CD14-positive monocyte (primary cell): Measurements from ENCODE around the gene KLHL42. TPM values are rescaled to one million over a fixed set of nuclear protein-coding genes. Genes with fewer than 3 reads are reported as not detected.

ENCODE experiments used
- DNase-seq, 3 donors: peaks; one replicate each; pipeline ENCODE4 v3.0.0-alpha.2; 2011 to 2022
- H2AFZ ChIP-seq: 2 replicates; pipeline ENCODE4 v1.6.0; 2012; ENCODE audit warnings: mild to moderate bottlenecking, low read depth, low read length, inconsistent platforms; ENCODE audit not compliant: insufficient read depth, poor library complexity, severe bottlenecking
- H3K27ac ChIP-seq, 2 donors: 1 replicate in 1 of 2; 2 replicates in 1 of 2; pipeline ENCODE4 v1.5.1; 2012 to 2013; ENCODE audit warnings: low read length in 2 of 2, control low read depth in 1 of 2, inconsistent platforms in 1 of 2, low read depth in 1 of 2, mild to moderate bottlenecking in 1 of 2
- H3K27me3 ChIP-seq, 2 donors: one replicate each; pipeline versions ENCODE4 v1.6.0 to v1.6.1; 2011 to 2013; ENCODE audit warnings: low read length in 2 of 2; ENCODE audit not compliant: control insufficient read depth in 2 of 2, insufficient read depth in 2 of 2
- H3K36me3 ChIP-seq, 2 donors: replicated peaks in 1 of 2; 1 replicate in 1 of 2; 2 replicates in 1 of 2; pipeline versions ENCODE4 v1.5.1 to v1.6.1; 2012 to 2013; ENCODE audit warnings: low read length in 2 of 2, control low read depth in 1 of 2, inconsistent platforms in 1 of 2, mild to moderate bottlenecking in 1 of 2; ENCODE audit not compliant: insufficient read depth in 2 of 2, control insufficient read depth in 1 of 2
- H3K4me1 ChIP-seq, 2 donors: 1 replicate in 1 of 2; 2 replicates in 1 of 2; pipeline versions ENCODE4 v1.5.1 to v1.6.1; 2012 to 2013; ENCODE audit warnings: low read length in 2 of 2, control low read depth in 1 of 2, inconsistent platforms in 1 of 2, mild to moderate bottlenecking in 1 of 2, moderate library complexity in 1 of 2; ENCODE audit not compliant: insufficient read depth in 2 of 2, control insufficient read depth in 1 of 2
- H3K4me2 ChIP-seq: replicated peaks from 2 replicates; pipeline ENCODE3; 2012; ENCODE audit warnings: low read length, moderate library complexity, mild to moderate bottlenecking; ENCODE audit not compliant: poor library complexity, severe bottlenecking; ENCODE audit errors: extremely low read depth
- H3K4me3 ChIP-seq, 3 experiments: fragments of 200-600 bp in 1 of 3; sonication (generic) in 1 of 3; replicated peaks in 1 of 3; 1 replicate in 2 of 3; 2 replicates in 1 of 3; pipeline ENCODE4 v1.5.1; 2011 to 2013; ENCODE audit warnings: low read length in 3 of 3, mild to moderate bottlenecking in 3 of 3, control low read depth in 2 of 3, low read depth in 2 of 3, inconsistent platforms in 1 of 3, moderate library complexity in 1 of 3
- H3K79me2 ChIP-seq: 2 replicates; pipeline ENCODE4 v1.6.0; 2012; ENCODE audit warnings: mild to moderate bottlenecking, control low read depth, inconsistent platforms, low read length, moderate library complexity; ENCODE audit not compliant: insufficient read depth
- H3K9ac ChIP-seq: 2 replicates; pipeline ENCODE4 v1.6.0; 2017; ENCODE audit warnings: low read length, mild to moderate bottlenecking; ENCODE audit not compliant: insufficient read depth, poor library complexity, severe bottlenecking
- H3K9me3 ChIP-seq, 2 donors: replicated peaks in 1 of 2; 1 replicate in 1 of 2; 2 replicates in 1 of 2; pipeline versions ENCODE4 v1.5.1 to v1.6.1; 2012 to 2013; ENCODE audit warnings: low read length in 2 of 2, control low read depth in 1 of 2; ENCODE audit not compliant: control insufficient read depth in 1 of 2, insufficient read depth in 1 of 2
- H4K20me1 ChIP-seq: 2 replicates; pipeline ENCODE4 v1.6.0; 2012; ENCODE audit warnings: mild to moderate bottlenecking, low read length, control low read depth, moderate library complexity; ENCODE audit not compliant: insufficient read depth
- H3K27ac Mint-ChIP-seq, 7 donors: one replicate each; pipeline ENCODE4 v1.8.0; 2020; ENCODE audit warnings: mild to moderate bottlenecking in 7 of 7, mixed read lengths in 7 of 7, moderate library complexity in 6 of 7, inconsistent platforms in 2 of 7
- H3K27me3 Mint-ChIP-seq, 3 donors: one replicate each; pipeline ENCODE4 v1.8.0; 2021 to 2022; ENCODE audit warnings: low read depth in 3 of 3, mild to moderate bottlenecking in 3 of 3, mixed read lengths in 3 of 3, moderate library complexity in 3 of 3, inconsistent platforms in 1 of 3
- H3K36me3 Mint-ChIP-seq, 2 donors: one replicate each; pipeline ENCODE4 v1.8.0; 2020; ENCODE audit warnings: mixed read lengths in 2 of 2, inconsistent platforms in 1 of 2, mild to moderate bottlenecking in 1 of 2
- H3K4me1 Mint-ChIP-seq: one replicate; pipeline ENCODE4 v1.8.0; 2020; ENCODE audit warnings: mild to moderate bottlenecking, mixed read lengths
- H3K4me3 Mint-ChIP-seq, 2 donors: one replicate each; pipeline ENCODE4 v1.8.0; 2020; ENCODE audit warnings: mild to moderate bottlenecking in 2 of 2, mixed read lengths in 2 of 2, moderate library complexity in 1 of 2
- H3K9me3 Mint-ChIP-seq, 7 donors: one replicate each; pipeline ENCODE4 v1.8.0; 2020 to 2022; ENCODE audit warnings: mixed read lengths in 7 of 7, mild to moderate bottlenecking in 6 of 7, moderate library complexity in 6 of 7, inconsistent platforms in 2 of 7
- WGBS: methylation state at CpG from one replicate; pipeline ENCODE4 v1.1.5; 2013; ENCODE audit warnings: missing lambda C conversion rate; ENCODE audit not compliant: insufficient coverage; 5-methylcytosine and 5-hydroxymethylcytosine counted together
- intact Hi-C, 2 donors: fragments of 100-400 bp; cut with micrococcal nuclease; formaldehyde crosslinking; loops; one replicate each; pipeline versions ENCODE4 v1.15.0 to v1.15.1; 2023
- polyA plus RNA-seq, 3 donors: library from polyadenylated mRNA; depleted of rRNA in 1 of 3; unstranded in 2 of 3; stranded (reverse) in 1 of 3; fragments of 300-500 nt in 2 of 3; fragments of >200 nt in 1 of 3; fragmentation: Illumina TruSeq in 2 of 3; gene quantifications; 1 replicate in 2 of 3; 2 replicates in 1 of 3; pipeline ENCODE4 v1.2.3, GENCODE V29; 2012 to 2021
- TF ChIP-seq, protein P1 (sequence below): fragments of 200-600 bp; IDR thresholded peaks from one replicate; pipeline ENCODE4 v1.8.0; 2022; ENCODE audit warnings: antibody characterized with exemption, mild to moderate bottlenecking

KLHL42 gene
- polyA plus RNA-seq, 3 donors, result 4.1 to 9.9 (median 7.5) TPM

DNA sequence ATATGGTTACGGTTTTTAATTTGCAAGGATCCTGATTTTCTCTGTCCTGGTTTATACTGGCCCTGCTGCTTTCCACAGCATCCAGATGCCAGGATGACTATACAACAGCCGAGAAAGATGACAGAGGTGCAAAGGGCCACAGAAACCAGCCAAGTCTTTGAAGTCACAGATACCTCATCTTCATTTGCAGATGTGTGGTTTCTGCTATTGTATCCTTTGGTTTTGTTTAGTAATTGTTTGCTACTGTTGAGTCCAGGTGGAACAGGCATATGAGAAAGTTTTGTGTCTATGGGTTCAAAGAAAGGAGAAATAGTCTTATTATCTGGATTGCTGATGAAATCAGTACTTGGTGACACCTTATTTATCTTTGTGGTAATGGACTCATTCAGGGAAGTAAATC is 17.3 kb upstream of the KLHL42 start:
- Mint-ChIP-seq H3K27ac (no peak overlapping the region), H3K4me3 (no peak overlapping the region), H3K9me3 (peaks cover 0 to 3% (median 0%) of the 10 kb centered on the region in 7 donors), H3K27me3 (no peaks in the 10 kb centered on the region), H3K4me1 (peaks cover 5% of the 10 kb centered on the region), H3K36me3 (no peaks in the 10 kb centered on the region)
- Histone ChIP-seq H3K79me2 (no peaks in the 10 kb centered on the region), H3K4me1 (no peaks in the 10 kb centered on the region), H3K27me3 (no peaks in the 10 kb centered on the region), H3K9ac (no peak overlapping the region), H3K9me3 (no peaks in the 10 kb centered on the region), H3K36me3 (no peaks in the 10 kb centered on the region), H3K27ac (no peak overlapping the region), H4K20me1 (no peaks in the 10 kb centered on the region), H3K4me3 (no peak overlapping the region), H2AFZ (no peak overlapping the region), H3K4me2 (no peak overlapping the region)
- DNase-seq, result no peak
- TF ChIP-seq, protein P1, sequence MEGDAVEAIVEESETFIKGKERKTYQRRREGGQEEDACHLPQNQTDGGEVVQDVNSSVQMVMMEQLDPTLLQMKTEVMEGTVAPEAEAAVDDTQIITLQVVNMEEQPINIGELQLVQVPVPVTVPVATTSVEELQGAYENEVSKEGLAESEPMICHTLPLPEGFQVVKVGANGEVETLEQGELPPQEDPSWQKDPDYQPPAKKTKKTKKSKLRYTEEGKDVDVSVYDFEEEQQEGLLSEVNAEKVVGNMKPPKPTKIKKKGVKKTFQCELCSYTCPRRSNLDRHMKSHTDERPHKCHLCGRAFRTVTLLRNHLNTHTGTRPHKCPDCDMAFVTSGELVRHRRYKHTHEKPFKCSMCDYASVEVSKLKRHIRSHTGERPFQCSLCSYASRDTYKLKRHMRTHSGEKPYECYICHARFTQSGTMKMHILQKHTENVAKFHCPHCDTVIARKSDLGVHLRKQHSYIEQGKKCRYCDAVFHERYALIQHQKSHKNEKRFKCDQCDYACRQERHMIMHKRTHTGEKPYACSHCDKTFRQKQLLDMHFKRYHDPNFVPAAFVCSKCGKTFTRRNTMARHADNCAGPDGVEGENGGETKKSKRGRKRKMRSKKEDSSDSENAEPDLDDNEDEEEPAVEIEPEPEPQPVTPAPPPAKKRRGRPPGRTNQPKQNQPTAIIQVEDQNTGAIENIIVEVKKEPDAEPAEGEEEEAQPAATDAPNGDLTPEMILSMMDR, result no peak
- intact Hi-C loops, result no loop called here
- WGBS, result 100% methylated on average over 2 of the region's 2 CpGs

DNA sequence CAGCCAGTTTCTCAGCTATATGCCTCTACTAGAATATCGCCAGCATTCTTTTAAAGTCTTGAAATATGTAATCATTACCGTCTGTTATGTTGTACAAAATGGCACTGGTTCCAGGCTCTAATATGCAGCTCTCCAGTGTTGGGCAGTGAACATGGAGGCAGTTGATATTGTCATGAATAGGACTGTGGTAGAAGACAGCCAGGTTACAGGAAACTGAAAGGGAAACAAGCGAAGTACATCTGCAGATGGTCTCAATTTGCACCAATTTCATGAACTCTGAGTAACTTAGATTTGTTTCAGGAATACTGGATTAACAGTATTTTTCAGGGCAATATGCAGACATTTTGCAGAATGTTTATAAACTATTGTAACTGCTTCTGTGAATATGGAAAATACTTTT is 13.4 kb upstream of the KLHL42 start:
- Histone ChIP-seq H3K4me2 (no peak overlapping the region), H3K9me3 (no peaks in the 10 kb centered on the region), H2AFZ (no peak overlapping the region), H3K4me3 (no peak overlapping the region), H3K36me3 (no peaks in the 10 kb centered on the region), H3K9ac (no peak overlapping the region), H4K20me1 (no peaks in the 10 kb centered on the region), H3K27ac (no peak overlapping the region), H3K27me3 (no peaks in the 10 kb centered on the region), H3K79me2 (no peaks in the 10 kb centered on the region), H3K4me1 (no peaks in the 10 kb centered on the region)
- peaks cover 0 to 2% (median 0%) of the 10 kb centered on the region in 3 donors for H3K27me3 Mint-ChIP-seq
- peaks cover 4% of the 10 kb centered on the region for H3K4me1 Mint-ChIP-seq
- H3K36me3 Mint-ChIP-seq, result no peaks in the 10 kb centered on the region
- intact Hi-C loops, result no loop called here
- DNase-seq, result no peak
- TF ChIP-seq, protein P1, result no peak
- WGBS, result 96% methylated on average over 3 of the region's 3 CpGs
- peaks cover 0 to 3% (median 0%) of the 10 kb centered on the region in 7 donors for H3K9me3 Mint-ChIP-seq
- H3K4me3 Mint-ChIP-seq, result no peak overlapping the region
- no peak overlapping the region for H3K27ac Mint-ChIP-seq
